GM18870 (cell line): ENCODE data around the gene EXD2.
"Not testable (repeated sequence)": the region's sequence is repeated elsewhere in the genome, so short reads cannot be mapped to it uniquely, and the experiment has no call there.

Experiments
- ATAC-seq: cut with Tn5 transposase; IDR thresholded peaks from one replicate; pipeline ENCODE4 v1.9.1; 2021; ENCODE audit warnings: moderate library complexity; ENCODE audit not compliant: unreplicated experiment

Gene EXD2

DNA sequence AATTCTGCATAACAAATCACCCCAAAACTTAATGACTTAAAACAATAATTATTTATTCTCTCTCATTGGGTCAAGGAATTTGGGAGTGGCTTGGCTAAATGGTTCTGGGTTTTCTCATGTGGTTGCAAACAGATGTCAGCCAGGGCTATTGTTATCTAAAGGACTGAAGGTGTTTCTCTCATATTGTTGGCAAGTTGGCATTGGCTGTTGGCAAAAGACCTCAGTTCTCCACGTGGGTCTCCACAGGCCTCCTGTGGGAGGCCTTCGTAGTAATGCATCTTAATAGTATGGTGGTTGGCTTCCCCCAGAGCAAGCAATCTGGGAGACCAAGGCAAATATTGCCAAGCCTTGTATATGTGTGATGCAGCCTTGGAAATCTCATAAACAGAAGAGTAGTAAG, 83.0 kb downstream of the EXD2 start:
- ATAC-seq: no peak

- ATAC-seq: no peak
Observed at GRCh38 chr14:69275331-69275730, 84.0 kb downstream of the EXD2 start.

DNA sequence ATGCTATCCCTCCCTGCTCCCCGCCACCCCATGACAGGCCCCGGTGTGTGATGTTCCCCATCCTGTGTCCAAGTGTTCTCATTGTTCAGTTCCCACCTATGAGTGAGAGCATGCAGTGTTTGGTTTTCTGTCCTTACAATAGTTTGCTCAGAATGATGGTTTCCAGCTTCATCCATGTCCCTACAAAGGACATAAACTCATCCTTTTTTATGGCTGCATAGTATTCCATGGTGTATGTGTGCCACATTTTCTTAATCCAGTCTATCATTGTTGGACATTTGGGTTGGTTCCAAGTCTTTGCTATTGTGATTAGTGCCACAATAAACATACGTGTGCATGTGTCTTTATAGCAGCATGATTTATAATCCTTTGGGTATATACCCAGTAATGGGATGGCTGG, 86.1 kb downstream of the EXD2 start:
- ATAC-seq: not testable (repeated sequence)

DNA sequence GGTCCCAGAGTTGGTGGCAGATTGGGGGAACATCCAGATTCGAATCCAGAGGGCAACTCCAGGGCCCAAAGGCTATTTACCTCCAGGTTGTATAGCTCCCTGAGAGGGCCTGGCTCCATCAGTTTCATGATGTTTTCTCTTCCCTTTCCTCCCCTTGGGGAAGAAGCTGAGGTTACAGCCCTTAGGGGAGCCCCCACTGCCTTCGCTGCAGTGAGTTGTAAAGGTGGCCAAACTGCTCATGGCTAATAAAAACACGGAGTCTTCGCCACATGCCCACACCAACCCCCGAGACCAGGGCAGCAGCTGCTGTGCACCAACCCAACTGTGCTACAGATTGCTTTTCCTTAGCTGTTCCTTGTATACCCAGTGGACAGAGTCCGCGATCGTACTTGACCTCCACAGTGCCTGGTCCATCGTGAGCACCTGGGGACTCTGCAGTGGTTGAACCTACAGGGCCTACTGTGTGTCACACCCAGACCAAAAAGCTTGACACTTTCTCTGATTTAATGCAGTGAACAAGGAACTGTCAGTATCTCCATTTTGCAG, 89.5 kb downstream of the EXD2 start:
- ATAC-seq: no peak

DNA sequence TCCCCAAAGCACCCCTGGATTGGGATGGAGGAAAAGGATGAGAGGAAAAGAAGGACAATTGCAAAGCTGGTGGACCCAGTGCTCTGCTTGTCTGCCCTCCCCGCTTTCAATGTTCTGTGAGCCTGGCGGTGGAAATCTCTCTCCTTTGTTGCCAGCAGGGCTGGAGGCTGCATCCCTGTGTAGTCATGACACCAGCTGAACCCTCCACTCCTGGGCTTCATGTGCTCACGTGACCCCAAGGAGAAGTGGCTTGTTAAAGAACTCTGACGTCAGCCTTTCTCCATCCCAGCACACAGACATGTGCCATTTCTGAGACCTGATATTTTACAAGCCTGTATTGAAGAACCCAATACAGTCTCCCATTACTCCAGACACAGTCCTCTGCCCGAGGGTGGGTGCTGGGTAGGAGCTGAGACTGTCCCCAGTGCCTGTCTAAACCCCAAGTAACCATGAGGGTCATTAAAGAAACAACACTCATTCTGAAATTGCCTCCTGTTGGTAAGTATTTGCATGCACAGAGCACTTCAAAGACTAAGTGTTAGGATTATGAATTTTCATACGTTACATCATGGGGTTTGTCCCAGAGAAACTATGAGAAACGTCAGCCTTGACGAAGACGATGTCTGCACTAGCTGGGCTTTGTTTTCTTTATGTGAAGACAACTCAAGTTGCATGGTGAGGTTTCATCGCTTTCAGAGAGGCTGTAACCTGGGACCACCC, 90.3 kb downstream of the EXD2 start:
- ATAC-seq: no peak

DNA sequence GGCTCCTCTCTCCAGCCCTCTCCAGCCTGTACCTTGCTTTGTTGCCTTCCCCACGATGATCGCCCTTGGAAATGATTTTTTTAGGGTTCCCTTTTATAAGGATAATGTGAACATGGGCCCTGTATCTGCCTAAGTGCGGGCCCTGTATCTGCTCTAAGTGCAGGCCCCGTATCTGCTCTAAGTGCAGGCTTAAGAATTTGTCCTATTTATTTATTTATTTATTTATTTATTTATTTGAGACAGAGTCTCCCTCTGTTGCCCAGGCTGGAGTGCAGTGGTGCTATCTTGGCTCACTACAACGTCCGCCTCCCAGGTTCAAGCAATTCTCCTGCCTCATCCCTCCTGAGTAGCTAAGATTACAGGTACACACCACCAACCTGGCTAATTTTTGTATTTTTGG, 91.2 kb downstream of the EXD2 start:
- ATAC-seq: no peak

GRCh38 chr14:69284170-69284569, 92.9 kb downstream of the EXD2 start:
- no peak for ATAC-seq

- ATAC-seq: no peak
Observed at GRCh38 chr14:69285661-69286255, 94.5 kb downstream of the EXD2 start.

DNA sequence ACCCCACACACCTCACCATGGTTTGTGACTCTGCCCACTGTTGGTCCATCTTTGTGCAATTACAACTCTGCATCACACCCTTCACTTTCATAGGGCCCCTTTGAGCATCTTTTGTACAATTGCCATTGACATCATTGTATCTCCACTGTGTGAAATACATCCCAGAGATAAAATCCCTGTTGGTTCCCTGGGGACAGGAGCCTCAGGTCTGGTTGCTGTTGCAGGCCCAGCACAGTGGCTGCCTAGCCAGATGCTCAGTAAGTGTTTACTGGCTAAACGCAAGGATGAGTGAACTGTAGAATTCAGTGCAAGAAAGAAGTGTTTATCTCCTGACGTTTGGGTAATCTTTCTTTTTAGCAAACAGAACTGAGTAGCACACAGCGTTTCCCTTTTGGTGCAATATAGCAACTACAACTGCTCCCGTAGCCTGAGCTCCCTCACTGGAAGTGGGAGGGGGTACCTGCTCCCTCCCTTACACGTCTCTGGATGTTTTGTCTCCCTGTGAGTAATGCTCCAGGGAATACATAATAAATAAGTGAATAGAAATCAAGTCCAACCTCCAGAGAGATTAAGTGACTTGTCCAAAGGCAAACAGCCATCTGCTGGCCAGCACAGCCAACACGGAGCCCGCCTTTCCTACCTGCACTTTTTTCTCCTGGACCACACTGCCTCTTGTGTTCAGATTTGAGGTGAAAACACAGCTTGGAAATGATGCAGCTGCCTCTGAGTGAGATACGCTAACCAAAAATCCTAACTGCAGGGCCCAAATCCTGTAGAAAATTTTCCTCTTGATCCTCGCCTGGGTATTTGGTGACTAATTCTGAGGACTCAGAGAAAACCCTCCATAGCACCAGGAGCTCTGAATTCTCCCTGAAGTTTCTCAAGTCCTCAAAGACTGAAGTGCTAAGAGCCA, 96.1 kb downstream of the EXD2 start:
- no peak for ATAC-seq

GRCh38 chr14:69288011-69288771, 96.9 kb downstream of the EXD2 start:
- no peak for ATAC-seq

DNA sequence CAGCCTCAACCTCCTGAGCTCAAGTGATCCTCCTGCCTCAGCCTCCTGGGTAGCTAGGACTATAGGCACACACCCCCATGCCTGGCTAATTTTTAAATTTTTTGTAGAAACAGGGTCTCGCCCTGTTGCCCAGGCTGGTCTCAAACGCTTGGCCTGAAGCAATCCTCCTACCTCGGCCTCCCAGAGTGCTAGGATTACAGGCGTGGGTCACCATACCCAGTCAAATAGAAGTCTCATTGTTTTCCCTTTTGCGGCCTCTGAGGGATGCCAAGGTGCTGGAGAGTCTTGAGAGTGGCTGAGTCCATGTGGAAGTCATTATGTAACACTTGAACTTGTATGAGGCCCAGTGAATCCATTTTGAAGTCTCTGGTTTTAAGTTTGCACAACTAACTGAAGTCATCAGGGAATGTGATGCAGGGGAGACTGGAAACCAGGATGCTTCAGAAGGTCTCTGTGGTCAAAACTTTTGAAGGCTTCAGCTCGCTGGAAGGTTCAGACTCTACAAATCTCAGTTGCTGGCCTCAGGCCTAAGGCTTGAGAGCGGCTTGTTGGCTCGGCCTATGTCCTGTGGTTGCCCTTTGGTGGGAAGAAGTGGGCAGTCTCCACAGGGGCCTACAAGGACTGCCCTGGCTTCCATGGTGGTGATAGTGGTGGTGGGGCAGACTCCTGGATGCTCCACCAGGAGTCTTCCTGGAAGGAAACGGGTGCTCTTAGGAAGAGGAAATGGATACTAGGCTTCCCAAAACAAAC, 97.8 kb downstream of the EXD2 start:
- ATAC-seq: no peak

- no peak for ATAC-seq
Observed at GRCh38 chr14:69289811-69290520, 98.7 kb downstream of the EXD2 start.

- ATAC-seq: not testable (repeated sequence)
Observed at GRCh38 chr14:69290881-69291280, 99.6 kb downstream of the EXD2 start.

GRCh38 chr14:69291396-69291795, 100.1 kb downstream of the EXD2 start:
- no peak for ATAC-seq

DNA sequence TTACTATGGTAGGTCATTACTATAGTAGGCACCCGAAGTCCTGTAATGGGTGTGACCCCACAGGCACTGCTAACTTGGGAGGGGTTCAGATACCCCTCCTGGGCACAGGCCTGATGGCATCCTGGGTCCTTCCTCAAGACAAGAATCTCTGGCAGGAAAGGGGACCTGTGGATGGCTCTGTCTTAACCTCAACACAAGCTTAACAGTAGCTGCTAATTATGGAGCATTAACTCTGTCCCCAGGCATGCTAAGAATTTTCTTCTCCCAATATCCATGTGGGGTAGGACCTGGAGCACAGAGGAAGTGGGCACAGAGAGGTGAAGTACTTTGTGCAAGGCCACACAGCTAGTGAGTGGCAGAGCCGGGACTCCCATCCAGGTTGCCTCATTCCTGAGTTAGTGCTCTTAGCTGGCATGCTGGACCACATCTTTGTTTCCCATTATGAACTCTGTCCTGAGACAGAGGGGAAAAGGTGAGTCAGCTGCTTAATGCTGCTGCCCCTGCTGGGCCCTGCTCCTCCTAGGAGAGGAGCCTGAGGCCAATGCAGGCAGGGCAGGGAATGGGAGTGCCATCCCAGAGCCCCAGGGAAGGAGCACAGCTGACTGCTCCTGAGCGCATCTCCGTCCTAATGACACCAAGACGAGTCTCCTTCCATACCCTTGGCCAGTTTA, 100.7 kb downstream of the EXD2 start:
- ATAC-seq: no peak
